HepG2 (cell line): ENCODE data around the gene DALRD3. TPM values are rescaled to one million over a fixed set of nuclear protein-coding genes. Genes with fewer than 3 reads are reported as not detected.

Source experiments
- BCL6 ChIP-seq: IDR thresholded peaks from 2 replicates; pipeline ENCODE4 v1.6.1; 2016; ENCODE audit warnings: missing genetic modification reagents, missing compliant biosample characterization
- ETV5 ChIP-seq: IDR thresholded peaks from 2 replicates; pipeline ENCODE4 v1.6.1; 2018; ENCODE audit warnings: missing biosample characterization, missing genetic modification reagents, inconsistent platforms, borderline replicate concordance
- FOXK1 ChIP-seq: sonication (generic); formaldehyde crosslinking; IDR thresholded peaks from 2 replicates; pipeline ENCODE4 v1.4.0; 2020; ENCODE audit warnings: low read depth, missing genetic modification reagents, borderline replicate concordance
- IRX3 ChIP-seq: sonication (generic); formaldehyde crosslinking; IDR thresholded peaks from 2 replicates; pipeline ENCODE4 v1.8.1; 2023; ENCODE audit warnings: mild to moderate bottlenecking, low read depth, missing genetic modification reagents, borderline replicate concordance
- KDM3A ChIP-seq: IDR thresholded peaks from 2 replicates; pipeline ENCODE4 v1.6.1; 2018; ENCODE audit warnings: low read depth, missing compliant biosample characterization
- NFE2 ChIP-seq: sonication (generic); formaldehyde crosslinking; IDR thresholded peaks from 2 replicates; pipeline ENCODE4 v1.4.0; 2020; ENCODE audit warnings: missing genetic modification reagents
- PRMT3 ChIP-seq: sonication (generic); formaldehyde crosslinking; IDR thresholded peaks from 2 replicates; pipeline ENCODE4 v1.8.1; 2022; ENCODE audit warnings: low read depth, mild to moderate bottlenecking, moderate library complexity, missing genetic modification reagents, borderline replicate concordance
- SRF ChIP-seq: IDR thresholded peaks from 2 replicates; pipeline ENCODE4 v1.6.1; 2011; ENCODE audit warnings: mild to moderate bottlenecking, low read depth, low read length, moderate library complexity
- SRY ChIP-seq: sonication (generic); formaldehyde crosslinking; IDR thresholded peaks from 2 replicates; pipeline ENCODE4 v1.8.0; 2022; ENCODE audit warnings: mild to moderate bottlenecking, missing genetic modification reagents
- ZFP1 ChIP-seq: IDR thresholded peaks from 2 replicates; pipeline ENCODE4 v1.6.1; 2016
- ZFP36 ChIP-seq: fragments of 150-350 bp; IDR thresholded peaks from 2 replicates; pipeline ENCODE4 v1.6.1; 2018; ENCODE audit warnings: borderline replicate concordance, low read length, low read depth; ENCODE audit not compliant: partially characterized antibody
- ZMYM2 ChIP-seq: sonication (generic); formaldehyde crosslinking; IDR thresholded peaks from 2 replicates; pipeline ENCODE4 v1.8.0; 2022; ENCODE audit warnings: mild to moderate bottlenecking, missing genetic modification reagents
- ZNF17 ChIP-seq: sonication (generic); formaldehyde crosslinking; IDR thresholded peaks from 2 replicates; pipeline ENCODE4 v1.5.0; 2020; ENCODE audit warnings: mild to moderate bottlenecking, missing genetic modification reagents
- ZNF589 ChIP-seq: sonication (generic); formaldehyde crosslinking; conservative IDR thresholded peaks from 2 replicates; pipeline ENCODE4 v1.8.0; 2022; ENCODE audit warnings: mild to moderate bottlenecking, moderate library complexity, missing genetic modification reagents
- ZNF672 ChIP-seq: sonication (generic); formaldehyde crosslinking; IDR thresholded peaks from 2 replicates; pipeline ENCODE4 v1.8.1; 2022; ENCODE audit warnings: missing genetic modification reagents
- polyA plus RNA-seq, 8 experiments: library from polyadenylated mRNA; depleted of rRNA in 3 of 8; stranded (reverse) in 7 of 8; unstranded in 1 of 8; fragments of >200 nt; fragmentation: Illumina TruSeq in 4 of 8; extraction: Trizol in 4 of 8; gene quantifications; 2 replicates each; pipeline versions ENCODE4 v1.2.1 to v1.2.3, GENCODE V29; 2011 to 2016; ENCODE audit warnings: low read depth in 4 of 8, missing spikeins in 1 of 8, mixed read lengths in 1 of 8; ENCODE audit not compliant: insufficient read depth in 1 of 8
- total RNA-seq, 5 experiments: library from RNA; depleted of rRNA; stranded (reverse); fragments of >200 nt; fragmentation: Illumina TruSeq; extraction: Trizol; gene quantifications; 2 replicates each; pipeline ENCODE4 v1.2.3, GENCODE V29; 2016; ENCODE audit warnings: low read depth in 1 of 5
- TF ChIP-seq, protein P1 (sequence below): sonication (generic); formaldehyde crosslinking; IDR thresholded peaks from 2 replicates; pipeline ENCODE4 v1.5.1; 2020; ENCODE audit warnings: mild to moderate bottlenecking, missing genetic modification reagents
- TF ChIP-seq, protein P2 (sequence below): sonication (generic); formaldehyde crosslinking; conservative IDR thresholded peaks from 2 replicates; pipeline ENCODE4 v1.4.0; 2020; ENCODE audit warnings: missing genetic modification reagents
- TF ChIP-seq, protein P3 (sequence below): sonication (generic); formaldehyde crosslinking; IDR thresholded peaks from 2 replicates; pipeline ENCODE4 v1.4.0; 2020; ENCODE audit warnings: missing genetic modification reagents

The DALRD3 gene
- total and polyA plus RNA-seq, 2 of the 13 experiments (the other 11 are each of a cell fraction or from before 2014, with no cell fraction given): 19.9 to 36.5 TPM

DNA sequence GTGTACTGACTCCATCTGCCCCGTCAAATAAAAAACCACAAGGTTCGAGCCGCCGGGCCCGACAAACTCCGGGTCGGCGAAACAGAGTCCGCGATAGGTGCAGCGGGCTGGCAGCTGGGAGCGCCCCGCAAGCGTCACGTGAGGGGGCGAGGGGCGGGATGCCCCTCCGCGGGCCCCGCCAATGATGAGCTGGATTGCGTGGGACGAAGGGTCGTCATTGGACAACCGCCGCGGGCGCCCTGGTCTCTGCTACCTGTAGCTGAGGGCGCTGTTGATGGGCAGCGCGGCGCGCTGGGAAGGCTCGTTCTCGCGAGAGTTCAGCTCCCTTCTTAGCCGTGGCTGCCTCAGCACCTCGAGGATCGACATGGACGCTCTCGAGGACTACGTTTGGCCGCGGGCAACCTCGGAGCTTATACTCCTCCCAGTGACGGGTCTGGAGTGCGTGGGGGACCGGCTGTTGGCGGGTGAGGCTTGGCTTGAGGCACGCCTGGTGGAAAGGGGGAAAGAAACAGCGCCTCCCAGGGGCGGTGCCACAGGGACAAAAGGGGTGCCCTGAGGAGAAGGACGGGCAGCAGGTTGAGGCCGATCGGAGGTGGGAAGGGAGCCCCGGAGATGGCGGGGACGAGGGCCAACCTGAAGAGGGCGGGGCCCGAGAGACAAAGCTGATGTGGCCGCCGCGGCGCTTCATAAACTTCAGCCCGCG, 11.2 kb downstream of the DALRD3 start, which contains the start of gene WDR6 (continued):
- no peak for TF ChIP-seq ZMYM2
- TF ChIP-seq KDM3A: no peak
- TF ChIP-seq ZFP36: no peak
- TF ChIP-seq SRY (CRISPR knock-in tag): peak; percentile 91
- TF ChIP-seq, protein P1, sequence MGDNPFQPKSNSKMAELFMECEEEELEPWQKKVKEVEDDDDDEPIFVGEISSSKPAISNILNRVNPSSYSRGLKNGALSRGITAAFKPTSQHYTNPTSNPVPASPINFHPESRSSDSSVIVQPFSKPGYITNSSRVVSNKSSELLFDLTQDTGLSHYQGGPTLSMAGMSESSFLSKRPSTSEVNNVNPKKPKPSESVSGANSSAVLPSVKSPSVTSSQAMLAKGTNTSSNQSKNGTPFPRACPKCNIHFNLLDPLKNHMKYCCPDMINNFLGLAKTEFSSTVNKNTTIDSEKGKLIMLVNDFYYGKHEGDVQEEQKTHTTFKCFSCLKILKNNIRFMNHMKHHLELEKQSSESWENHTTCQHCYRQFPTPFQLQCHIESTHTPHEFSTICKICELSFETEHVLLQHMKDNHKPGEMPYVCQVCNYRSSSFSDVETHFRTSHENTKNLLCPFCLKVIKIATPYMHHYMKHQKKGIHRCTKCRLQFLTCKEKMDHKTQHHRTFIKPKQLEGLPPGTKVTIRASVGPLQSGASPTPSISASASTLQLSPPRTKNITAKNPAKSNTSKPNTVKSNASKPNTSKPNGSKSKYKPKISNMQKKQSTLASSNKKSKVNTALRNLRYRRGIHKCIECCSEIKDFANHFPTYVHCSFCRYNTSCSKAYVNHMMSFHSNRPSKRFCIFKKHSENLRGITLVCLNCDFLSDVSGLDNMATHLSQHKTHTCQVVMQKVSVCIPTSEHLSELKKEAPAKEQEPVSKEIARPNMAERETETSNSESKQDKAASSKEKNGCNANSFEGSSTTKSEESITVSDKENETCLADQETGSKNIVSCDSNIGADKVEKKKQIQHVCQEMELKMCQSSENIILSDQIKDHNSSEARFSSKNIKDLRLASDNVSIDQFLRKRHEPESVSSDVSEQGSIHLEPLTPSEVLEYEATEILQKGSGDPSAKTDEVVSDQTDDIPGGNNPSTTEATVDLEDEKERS (CRISPR knock-in tag): 0 out of 2 replicates have a peak, but pooled peaks have one; percentile 57
- TF ChIP-seq ZFP1 (CRISPR knock-in tag): no peak
- TF ChIP-seq SRF: no peak
- peak; percentile 79 for TF ChIP-seq PRMT3 (CRISPR knock-in tag)
- TF ChIP-seq, protein P2, sequence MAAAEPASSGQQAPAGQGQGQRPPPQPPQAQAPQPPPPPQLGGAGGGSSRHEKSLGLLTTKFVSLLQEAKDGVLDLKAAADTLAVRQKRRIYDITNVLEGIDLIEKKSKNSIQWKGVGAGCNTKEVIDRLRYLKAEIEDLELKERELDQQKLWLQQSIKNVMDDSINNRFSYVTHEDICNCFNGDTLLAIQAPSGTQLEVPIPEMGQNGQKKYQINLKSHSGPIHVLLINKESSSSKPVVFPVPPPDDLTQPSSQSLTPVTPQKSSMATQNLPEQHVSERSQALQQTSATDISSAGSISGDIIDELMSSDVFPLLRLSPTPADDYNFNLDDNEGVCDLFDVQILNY (CRISPR knock-in tag): peak; percentile 41; the same call in 1 of the 2 replicates
- peak; percentile 52; the same call in 1 of the 2 replicates for TF ChIP-seq FOXK1
- peak; percentile 76; the same call in 1 of the 2 replicates for TF ChIP-seq ZNF589
- TF ChIP-seq NFE2 (CRISPR knock-in tag): no peak
- peak; percentile 41; the same call in 1 of the 2 replicates for TF ChIP-seq ETV5
- no peak for TF ChIP-seq ZNF17 (CRISPR knock-in tag)
- peak; percentile 70 for TF ChIP-seq BCL6 (CRISPR knock-in tag)
- TF ChIP-seq, protein P3, sequence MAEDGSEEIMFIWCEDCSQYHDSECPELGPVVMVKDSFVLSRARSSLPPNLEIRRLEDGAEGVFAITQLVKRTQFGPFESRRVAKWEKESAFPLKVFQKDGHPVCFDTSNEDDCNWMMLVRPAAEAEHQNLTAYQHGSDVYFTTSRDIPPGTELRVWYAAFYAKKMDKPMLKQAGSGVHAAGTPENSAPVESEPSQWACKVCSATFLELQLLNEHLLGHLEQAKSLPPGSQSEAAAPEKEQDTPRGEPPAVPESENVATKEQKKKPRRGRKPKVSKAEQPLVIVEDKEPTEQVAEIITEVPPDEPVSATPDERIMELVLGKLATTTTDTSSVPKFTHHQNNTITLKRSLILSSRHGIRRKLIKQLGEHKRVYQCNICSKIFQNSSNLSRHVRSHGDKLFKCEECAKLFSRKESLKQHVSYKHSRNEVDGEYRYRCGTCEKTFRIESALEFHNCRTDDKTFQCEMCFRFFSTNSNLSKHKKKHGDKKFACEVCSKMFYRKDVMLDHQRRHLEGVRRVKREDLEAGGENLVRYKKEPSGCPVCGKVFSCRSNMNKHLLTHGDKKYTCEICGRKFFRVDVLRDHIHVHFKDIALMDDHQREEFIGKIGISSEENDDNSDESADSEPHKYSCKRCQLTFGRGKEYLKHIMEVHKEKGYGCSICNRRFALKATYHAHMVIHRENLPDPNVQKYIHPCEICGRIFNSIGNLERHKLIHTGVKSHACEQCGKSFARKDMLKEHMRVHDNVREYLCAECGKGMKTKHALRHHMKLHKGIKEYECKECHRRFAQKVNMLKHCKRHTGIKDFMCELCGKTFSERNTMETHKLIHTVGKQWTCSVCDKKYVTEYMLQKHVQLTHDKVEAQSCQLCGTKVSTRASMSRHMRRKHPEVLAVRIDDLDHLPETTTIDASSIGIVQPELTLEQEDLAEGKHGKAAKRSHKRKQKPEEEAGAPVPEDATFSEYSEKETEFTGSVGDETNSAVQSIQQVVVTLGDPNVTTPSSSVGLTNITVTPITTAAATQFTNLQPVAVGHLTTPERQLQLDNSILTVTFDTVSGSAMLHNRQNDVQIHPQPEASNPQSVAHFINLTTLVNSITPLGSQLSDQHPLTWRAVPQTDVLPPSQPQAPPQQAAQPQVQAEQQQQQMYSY (CRISPR knock-in tag): no peak
- TF ChIP-seq ZNF672 (CRISPR knock-in tag): no peak
- 0 out of 2 replicates have a peak, but pooled peaks have one; percentile 53 for TF ChIP-seq IRX3 (CRISPR knock-in tag)
